Astrocyte of the hippocampus (primary cell): Measurements from ENCODE around the gene CALML4.
A peak's percentile ranks its signal among the peaks of the same experiment; 100 is the strongest.
"Not testable (repeated sequence)": the region's sequence is repeated elsewhere in the genome, so short reads cannot be mapped to it uniquely, and the experiment has no call there.

Experiments
- DNase-seq: peaks from one replicate; pipeline ENCODE4 v3.0.0; 2011; ENCODE audit warnings: low read depth, low spot score

Gene CALML4

GRCh38 chr15:68204776-68205557 lies at the start of gene CALML4:
TSS of gene CALML4 (minus strand) at chr15:68205332. CDS start at chr15:68205247, 85 bp downstream.
- peak; percentile 65 for DNase-seq

GRCh38 chr15:68252925-68253534 lies 47.9 kb upstream of the CALML4 start:
- DNase-seq: peak; percentile 79

GRCh38 chr15:68249058-68249713 lies 44.1 kb upstream of the CALML4 start:
- DNase-seq: no peak

- no peak for DNase-seq
Observed at GRCh38 chr15:68244235-68244634, 39.1 kb upstream of the CALML4 start.

- no peak for DNase-seq
Observed at GRCh38 chr15:68241088-68241935, 36.2 kb upstream of the CALML4 start.

GRCh38 chr15:68239025-68239424 lies 33.9 kb upstream of the CALML4 start:
- no peak for DNase-seq

GRCh38 chr15:68235022-68235421 lies 29.9 kb upstream of the CALML4 start:
- DNase-seq: no peak

GRCh38 chr15:68234520-68234919 lies 29.4 kb upstream of the CALML4 start:
- DNase-seq: not testable (repeated sequence)

- DNase-seq: no peak
Observed at GRCh38 chr15:68234060-68234459, 28.9 kb upstream of the CALML4 start.

GRCh38 chr15:68232937-68233336 lies 27.8 kb upstream of the CALML4 start:
- no peak for DNase-seq

- DNase-seq: no peak
Observed at GRCh38 chr15:68232449-68232848, 27.3 kb upstream of the CALML4 start.

- no peak for DNase-seq
Observed at GRCh38 chr15:68231102-68231818, 26.1 kb upstream of the CALML4 start.

- DNase-seq: peak; percentile 25
Observed at GRCh38 chr15:68230157-68231100, 25.3 kb upstream of the CALML4 start.

- peak; percentile 93 for DNase-seq
Observed at GRCh38 chr15:68229386-68230156, 24.4 kb upstream of the CALML4 start, which contains the start of gene CLN6. TSS of gene CLN6 (minus strand) at chr15:68229728. CDS start at chr15:68229584, 144 bp downstream.

- DNase-seq: no peak
Observed at GRCh38 chr15:68228971-68229385, 23.8 kb upstream of the CALML4 start.

- DNase-seq: peak; percentile 34
Observed at GRCh38 chr15:68228143-68228970, 23.2 kb upstream of the CALML4 start.

GRCh38 chr15:68227643-68228142 lies 22.6 kb upstream of the CALML4 start:
- no peak for DNase-seq

- not testable (repeated sequence) for DNase-seq
Observed at GRCh38 chr15:68225442-68225841, 20.3 kb upstream of the CALML4 start.
